SIG-M5 treated with dmso at 0.1 percent for 504 hours (cell line): Measurements from ENCODE around the gene SH3BP4.

Experiments used
- DNase-seq: peaks from one replicate; lab custom pipeline; 2025; ENCODE audit not compliant: unreplicated experiment; lab: John Stamatoyannopoulos, UW

The SH3BP4 gene

GRCh38 chr2:234951664-234952269 is at the start of gene SH3BP4:
Gene SH3BP4 (plus strand): TSS chr2:234952017. CDS start chr2:235035003, 82,986 bp downstream.
- no peak for DNase-seq

GRCh38 chr2:234904785-234905184 is 47.0 kb upstream of the SH3BP4 start:
- no peak for DNase-seq

GRCh38 chr2:234905547-234906265 is 46.1 kb upstream of the SH3BP4 start:
- DNase-seq, result no peak

- no peak for DNase-seq
Measured at GRCh38 chr2:234910186-234910679, 41.6 kb upstream of the SH3BP4 start.

- DNase-seq, result no peak
Measured at GRCh38 chr2:234911271-234911670, 40.5 kb upstream of the SH3BP4 start.

- DNase-seq, result no peak
Measured at GRCh38 chr2:234912437-234912836, 39.4 kb upstream of the SH3BP4 start.

- DNase-seq, result no peak
Measured at GRCh38 chr2:234913208-234913626, 38.6 kb upstream of the SH3BP4 start.

GRCh38 chr2:234914371-234915154 is 37.3 kb upstream of the SH3BP4 start:
- DNase-seq, result no peak

GRCh38 chr2:234916674-234917073 is 35.1 kb upstream of the SH3BP4 start:
- no peak for DNase-seq

GRCh38 chr2:234917211-234917975 is 34.4 kb upstream of the SH3BP4 start:
- no peak for DNase-seq

GRCh38 chr2:234919711-234920110 is 32.1 kb upstream of the SH3BP4 start:
- DNase-seq, result no peak

- no peak for DNase-seq
Measured at GRCh38 chr2:234920836-234921235, 31.0 kb upstream of the SH3BP4 start.

- no peak for DNase-seq
Measured at GRCh38 chr2:234929002-234929401, 22.8 kb upstream of the SH3BP4 start.

GRCh38 chr2:234930397-234930796 is 21.4 kb upstream of the SH3BP4 start:
- DNase-seq, result no peak

- DNase-seq, result no peak
Measured at GRCh38 chr2:234931371-234931770, 20.4 kb upstream of the SH3BP4 start.

GRCh38 chr2:234932591-234933168 is 19.1 kb upstream of the SH3BP4 start:
- no peak for DNase-seq

GRCh38 chr2:234935311-234935710 is 16.5 kb upstream of the SH3BP4 start:
- DNase-seq, result no peak

GRCh38 chr2:234939576-234939975 is 12.2 kb upstream of the SH3BP4 start:
- DNase-seq, result peak; percentile 1

- DNase-seq, result no peak
Measured at GRCh38 chr2:234939996-234940395, 11.8 kb upstream of the SH3BP4 start.

- DNase-seq, result no peak
Measured at GRCh38 chr2:234940527-234940926, 11.3 kb upstream of the SH3BP4 start.
